GM23338 (cell line): ENCODE data around the gene CLASRP. TPM values are rescaled to one million over a fixed set of nuclear protein-coding genes. Genes with fewer than 3 reads are reported as not detected.
A peak's percentile ranks its signal among the peaks of the same experiment; 100 is the strongest.

ENCODE experiments used
- ATAC-seq: fragments of 200-7000 bp; cut with Tn5 transposase; 3 replicates; pipeline ENCODE4 v1.9.1; 2020
- DNase-seq: peaks from one replicate; pipeline ENCODE4 v3.0.0-alpha.2; 2015; ENCODE audit warnings: low spot score
- H2AFZ ChIP-seq: fragments of 200-600 bp; sonication (generic); 2 replicates; pipeline ENCODE4 v1.8.0; 2016; ENCODE audit warnings: antibody characterized with exemption, mild to moderate bottlenecking, moderate library complexity
- H3F3A ChIP-seq: fragments of 200-600 bp; sonication (generic); replicated peaks from 2 replicates; pipeline ENCODE4 v1.8.0; 2017; ENCODE audit warnings: antibody characterized with exemption, mixed run types, low read depth
- H3K27ac ChIP-seq: fragments of 200-600 bp; sonication (generic); 2 replicates; pipeline ENCODE4 v1.6.1; 2016; ENCODE audit warnings: low read depth
- H3K27me3 ChIP-seq: fragments of 200-600 bp; sonication (generic); 2 replicates; pipeline ENCODE4 v1.8.0; 2016; ENCODE audit warnings: mild to moderate bottlenecking, mixed run types, moderate library complexity; ENCODE audit not compliant: insufficient read depth
- H3K36me3 ChIP-seq: fragments of 200-600 bp; sonication (generic); 2 replicates; pipeline ENCODE4 v1.8.0; 2016; ENCODE audit warnings: mild to moderate bottlenecking; ENCODE audit not compliant: insufficient read depth
- H3K4me1 ChIP-seq: fragments of 200-600 bp; sonication (generic); 2 replicates; pipeline ENCODE4 v1.8.0; 2016; ENCODE audit warnings: mild to moderate bottlenecking, moderate library complexity; ENCODE audit not compliant: insufficient read depth
- H3K4me2 ChIP-seq: fragments of 200-600 bp; sonication (generic); 2 replicates; pipeline ENCODE4 v1.7.1; 2017; ENCODE audit warnings: mixed run types
- H3K4me3 ChIP-seq: fragments of 200-600 bp; sonication (generic); 2 replicates; pipeline ENCODE4 v1.6.1; 2016; ENCODE audit warnings: mixed run types
- H3K79me2 ChIP-seq: fragments of 200-600 bp; sonication (generic); replicated peaks from 2 replicates; pipeline ENCODE4 v1.8.0; 2017; ENCODE audit warnings: mild to moderate bottlenecking; ENCODE audit not compliant: insufficient read depth
- H3K9me2 ChIP-seq: fragments of 200-600 bp; sonication (generic); 2 replicates; pipeline ENCODE4 v1.8.0; 2017; ENCODE audit not compliant: insufficient read depth
- H4K20me1 ChIP-seq: fragments of 200-600 bp; sonication (generic); replicated peaks from 2 replicates; pipeline ENCODE4 v1.8.0; 2017; ENCODE audit warnings: mild to moderate bottlenecking; ENCODE audit not compliant: insufficient read depth
- H3K27ac Mint-ChIP-seq: 2 replicates; pipeline ENCODE4 v1.8.0; 2020; ENCODE audit warnings: inconsistent platforms, mild to moderate bottlenecking, moderate library complexity, mixed read lengths
- H3K27me3 Mint-ChIP-seq: 3 replicates; pipeline ENCODE4 v1.8.0; 2022; ENCODE audit warnings: low read depth, mild to moderate bottlenecking, moderate library complexity, mixed read lengths, inconsistent platforms; ENCODE audit not compliant: insufficient read depth, poor library complexity
- H3K36me3 Mint-ChIP-seq: 3 replicates; pipeline ENCODE4 v1.8.0; 2021; ENCODE audit warnings: low read depth, mild to moderate bottlenecking, inconsistent platforms, moderate library complexity, mixed read lengths
- H3K4me1 Mint-ChIP-seq: 3 replicates; pipeline ENCODE4 v1.8.0; 2020; ENCODE audit warnings: mild to moderate bottlenecking, inconsistent platforms, mixed read lengths
- H3K4me3 Mint-ChIP-seq: 3 replicates; pipeline ENCODE4 v1.8.0; 2021; ENCODE audit warnings: moderate library complexity, mild to moderate bottlenecking, inconsistent platforms, mixed read lengths
- H3K9me3 Mint-ChIP-seq: 3 replicates; pipeline ENCODE4 v1.8.0; 2020; ENCODE audit warnings: moderate library complexity, mild to moderate bottlenecking, inconsistent platforms, mixed read lengths
- EZH2 ChIP-seq: fragments of 200-600 bp; sonication (generic); IDR thresholded peaks from one replicate; pipeline ENCODE4 v1.8.0; 2017; ENCODE audit warnings: antibody characterized with exemption, mild to moderate bottlenecking, low read depth; ENCODE audit not compliant: unreplicated experiment
- EZH2phosphoT487 ChIP-seq: fragments of 200-600 bp; sonication (generic); IDR thresholded peaks from one replicate; pipeline ENCODE4 v1.8.1; 2018; ENCODE audit warnings: antibody characterized with exemption; ENCODE audit not compliant: unreplicated experiment
- JUNB ChIP-seq: IDR thresholded peaks from one replicate; pipeline ENCODE4 v1.6.1; 2016; ENCODE audit warnings: antibody characterized with exemption; ENCODE audit not compliant: unreplicated experiment
- ZNF114 ChIP-seq: fragments of 250-450 bp; sonication (Bioruptor Pico); IDR thresholded peaks from 2 replicates; pipeline ENCODE4 v1.5.0; 2020; ENCODE audit warnings: mild to moderate bottlenecking, moderate library complexity
- ZNF462 ChIP-seq: fragments of 250-450 bp; sonication (Bioruptor Pico); IDR thresholded peaks from 2 replicates; pipeline ENCODE4 v1.5.0; 2020; ENCODE audit warnings: mild to moderate bottlenecking, moderate library complexity
- polyA plus RNA-seq: library from polyadenylated mRNA; unstranded; fragments of >200 nt; fragmentation: Nextera tagmentation; extraction: Ambion mirVana; gene quantifications from 2 replicates; pipeline ENCODE4 v1.2.1, GENCODE V29; 2016
- total RNA-seq: library from RNA; depleted of rRNA; stranded (reverse); fragments of >200 nt; shearing (Covaris generic); gene quantifications from 2 replicates; pipeline ENCODE4 v1.2.3, GENCODE V29; 2014

Gene CLASRP
- total and polyA plus RNA-seq, 2 experiments from 2014 or later, result 27.1 to 78.7 TPM

GRCh38 chr19:45051929-45052579 is 13.2 kb downstream of the CLASRP start:
- H3K79me2 ChIP-seq, result peaks cover 42% of the 10 kb centered on the region
- ATAC-seq, result no peak

GRCh38 chr19:45056831-45057230 is 18.0 kb downstream of the CLASRP start:
- peaks cover 16% of the 10 kb centered on the region for H3K27me3 Mint-ChIP-seq
- Histone ChIP-seq H3F3A (no peaks in the 10 kb centered on the region), H3K27me3 (no peaks in the 10 kb centered on the region), H3K27ac (no peak overlapping the region), H4K20me1 (peaks cover 17% of the 10 kb centered on the region; the same call in 1 of the 2 replicates), H3K4me2 (no peak overlapping the region), H2AFZ (no peak overlapping the region), H3K4me3 (no peak overlapping the region), H3K9me2 (no peaks in the 10 kb centered on the region), H3K4me1 (no peaks in the 10 kb centered on the region), H3K36me3 (peaks cover 30% of the 10 kb centered on the region), H3K79me2 (0 out of 2 replicates have a peak, but pooled peaks cover 4% of the 10 kb centered on the region)
- H3K9me3 Mint-ChIP-seq, result no peaks in the 10 kb centered on the region
- no peak for DNase-seq
- H3K36me3 Mint-ChIP-seq, result peaks cover 77% of the 10 kb centered on the region
- H3K4me3 Mint-ChIP-seq, result no peak overlapping the region
- no peak for ATAC-seq
- peaks cover 6% of the 10 kb centered on the region for H3K4me1 Mint-ChIP-seq
- H3K27ac Mint-ChIP-seq, result no peak overlapping the region
- no peak for TF ChIP-seq ZNF462
- TF ChIP-seq JUNB, result no peak

More at GRCh38 chr19:45051929-45052579, 13.2 kb downstream of the CLASRP start:
- Histone ChIP-seq H3K4me3 (no peak overlapping the region), H3K36me3 (peaks cover 9% of the 10 kb centered on the region; the same call in 1 of the 2 replicates), H3K9me2 (no peaks in the 10 kb centered on the region), H4K20me1 (peaks cover 33% of the 10 kb centered on the region; the same call in 1 of the 2 replicates), H2AFZ (no peak overlapping the region), H3F3A (no peaks in the 10 kb centered on the region), H3K27ac (no peak overlapping the region), H3K27me3 (no peaks in the 10 kb centered on the region), H3K4me1 (no peaks in the 10 kb centered on the region), H3K4me2 (no peak overlapping the region)
- TF ChIP-seq EZH2 (no peak), EZH2phosphoT487 (no peak), ZNF114 (CRISPR knock-in tag) (no peak)
- no peak overlapping the region for H3K4me3 Mint-ChIP-seq
- H3K27ac Mint-ChIP-seq, result peak overlapping the region; percentile 15
- no peaks in the 10 kb centered on the region for H3K9me3 Mint-ChIP-seq
- no peaks in the 10 kb centered on the region for H3K4me1 Mint-ChIP-seq
- H3K36me3 Mint-ChIP-seq, result peaks cover 42% of the 10 kb centered on the region
- no peak for DNase-seq
- H3K27me3 Mint-ChIP-seq, result peaks cover 13% of the 10 kb centered on the region
